Urinary bladder (tissue), 4 donors: Measurements from ENCODE around the gene RAB31. TPM values are rescaled to one million over a fixed set of nuclear protein-coding genes. Genes with fewer than 3 reads are reported as not detected.

Experiments
- DNase-seq: peaks from one replicate; pipeline ENCODE4 v3.0.0-alpha.2; 2015; ENCODE audit errors: extremely low spot score
- H3K27ac ChIP-seq: one replicate; pipeline ENCODE4 v1.5.1; 2013; ENCODE audit warnings: low read depth, mild to moderate bottlenecking, moderate library complexity
- H3K36me3 ChIP-seq: one replicate; pipeline ENCODE4 v1.6.1; 2013; ENCODE audit warnings: mild to moderate bottlenecking, moderate library complexity; ENCODE audit not compliant: insufficient read depth
- H3K4me1 ChIP-seq: one replicate; pipeline ENCODE4 v1.6.1; 2013; ENCODE audit warnings: mild to moderate bottlenecking, moderate library complexity; ENCODE audit not compliant: insufficient read depth
- H3K4me3 ChIP-seq: one replicate; pipeline ENCODE4 v1.5.1; 2013; ENCODE audit warnings: low read depth, low read length
- WGBS: extraction: QIAGEN DNeasy Blood & Tissue Kit; methylation state at CpG from one replicate; pipeline ENCODE4 v1.1.7; 2013; 5-methylcytosine and 5-hydroxymethylcytosine counted together
- polyA plus RNA-seq: library from polyadenylated mRNA; stranded (reverse); fragments of 200-250 nt; gene quantifications from one replicate; pipeline ENCODE4 v1.2.3, GENCODE V29; 2013
- total RNA-seq: library from RNA; depleted of rRNA; stranded (reverse); fragments of >200 nt; gene quantifications from one replicate; pipeline ENCODE4 v1.2.3, GENCODE V29; 2014
- donor health status: healthy with polysubstance abuse.
- donor health status: healthy.

The RAB31 gene
- total and polyA plus RNA-seq, 2 donors = 37.1 to 77.2 TPM

GRCh38 chr18:9869715-9870430 is 161.8 kb downstream of the RAB31 start:
- DNase-seq = no peak
- H3K36me3 ChIP-seq = no peaks in the 10 kb centered on the region
- H3K4me3 ChIP-seq = no peak overlapping the region
- no peak overlapping the region for H3K27ac ChIP-seq
- H3K4me1 ChIP-seq = no peaks in the 10 kb centered on the region
- WGBS = 65% methylated on average over 9 of the region's 9 CpGs

- H3K27ac ChIP-seq = no peak overlapping the region
These were observed 162.4 kb downstream of the RAB31 start for GRCh38 chr18:9870431-9871008.

GRCh38 chr18:9871244-9871746 is 163.2 kb downstream of the RAB31 start:
- 88% methylated on average over 6 of the region's 6 CpGs for WGBS
- H3K36me3 ChIP-seq = no peaks in the 10 kb centered on the region
- no peak overlapping the region for H3K4me3 ChIP-seq
- H3K4me1 ChIP-seq = no peaks in the 10 kb centered on the region
- no peak for DNase-seq
- H3K27ac ChIP-seq = no peak overlapping the region

More at GRCh38 chr18:9870431-9871008, 162.4 kb downstream of the RAB31 start:
- WGBS = 83% methylated on average over 4 of the region's 4 CpGs
- DNase-seq = no peak
- Histone ChIP-seq H3K4me3 (no peak overlapping the region), H3K36me3 (no peaks in the 10 kb centered on the region), H3K4me1 (no peaks in the 10 kb centered on the region)

GRCh38 chr18:9872823-9873222 is 164.7 kb downstream of the RAB31 start:
- H3K36me3 ChIP-seq = no peaks in the 10 kb centered on the region
- DNase-seq = no peak
- H3K4me3 ChIP-seq = no peak overlapping the region
- H3K4me1 ChIP-seq = no peaks in the 10 kb centered on the region
- no peak overlapping the region for H3K27ac ChIP-seq

- no peaks in the 10 kb centered on the region for H3K36me3 ChIP-seq
- H3K27ac ChIP-seq = no peak overlapping the region
- H3K4me3 ChIP-seq = no peak overlapping the region
- no peak for DNase-seq
- 95% methylated on average over 1 of the region's 1 CpG for WGBS
- no peaks in the 10 kb centered on the region for H3K4me1 ChIP-seq
These were observed 166.6 kb downstream of the RAB31 start for GRCh38 chr18:9874728-9875127.

GRCh38 chr18:9876212-9876866 is 168.2 kb downstream of the RAB31 start:
- H3K27ac ChIP-seq = peak overlapping the region; percentile 91
- 85% methylated on average over 2 of the region's 2 CpGs for WGBS
- H3K36me3 ChIP-seq = no peaks in the 10 kb centered on the region
- H3K4me1 ChIP-seq = no peaks in the 10 kb centered on the region
- H3K4me3 ChIP-seq = no peak overlapping the region
- DNase-seq = no peak

- DNase-seq = peak; percentile 45
These were observed 169.0 kb downstream of the RAB31 start for GRCh38 chr18:9876867-9877654.

GRCh38 chr18:9877655-9878014 is 169.5 kb downstream of the RAB31 start:
- Histone ChIP-seq H3K4me1 (no peaks in the 10 kb centered on the region), H3K27ac (peak overlapping the region; percentile 81), H3K36me3 (no peaks in the 10 kb centered on the region), H3K4me3 (no peak overlapping the region)
- no peak for DNase-seq

More at GRCh38 chr18:9876867-9877654, 169.0 kb downstream of the RAB31 start:
- Histone ChIP-seq H3K36me3 (no peaks in the 10 kb centered on the region), H3K4me1 (no peaks in the 10 kb centered on the region), H3K4me3 (peak overlapping the region; percentile 10), H3K27ac (peak overlapping the region; percentile 91)
- whole genome bisulfite sequencing = 16% methylated on average over 9 of the region's 9 CpGs

- Histone ChIP-seq H3K4me3 (no peak overlapping the region), H3K4me1 (no peaks in the 10 kb centered on the region), H3K36me3 (no peaks in the 10 kb centered on the region), H3K27ac (no peak overlapping the region)
- no peak for DNase-seq
- WGBS = 97% methylated on average over 1 of the region's 1 CpG
These were observed 170.0 kb downstream of the RAB31 start for GRCh38 chr18:9878095-9878494.

- WGBS = 97% methylated on average over 6 of the region's 6 CpGs
- Histone ChIP-seq H3K27ac (no peak overlapping the region), H3K4me1 (no peaks in the 10 kb centered on the region), H3K4me3 (no peak overlapping the region), H3K36me3 (no peaks in the 10 kb centered on the region)
- no peak for DNase-seq
These were observed 170.7 kb downstream of the RAB31 start for GRCh38 chr18:9878783-9879242.

GRCh38 chr18:9884090-9884489 is 176.0 kb downstream of the RAB31 start:
- Histone ChIP-seq H3K4me1 (no peaks in the 10 kb centered on the region), H3K4me3 (no peak overlapping the region), H3K27ac (no peak overlapping the region), H3K36me3 (no peaks in the 10 kb centered on the region)
- DNase-seq = no peak
- WGBS = 88% methylated on average over 6 of the region's 6 CpGs

GRCh38 chr18:9884532-9885140 is 176.5 kb downstream of the RAB31 start:
- 96% methylated on average over 12 of the region's 12 CpGs for WGBS
- Histone ChIP-seq H3K27ac (no peak overlapping the region), H3K4me3 (no peak overlapping the region)

More at GRCh38 chr18:9884532-9885140, 176.5 kb downstream of the RAB31 start:
- no peak for DNase-seq
- H3K36me3 ChIP-seq = no peaks in the 10 kb centered on the region
- no peaks in the 10 kb centered on the region for H3K4me1 ChIP-seq
